Testis (tissue), 2 donors: ENCODE results near the gene GMPPB.

Experiments used
- CTCF ChIP-seq, 3 experiments: fragments of 450-650 bp in 2 of 3; fragments of 200-600 bp in 1 of 3; sonication (generic) in 1 of 3; IDR thresholded peaks; one replicate each; pipeline ENCODE4 v1.5.1; 2016 to 2019; ENCODE audit warnings: antibody characterized with exemption in 3 of 3, mild to moderate bottlenecking in 2 of 3, moderate library complexity in 1 of 3
- POLR2A ChIP-seq: fragments of 450-650 bp; IDR thresholded peaks from one replicate; pipeline ENCODE4 v1.6.1; 2017; ENCODE audit warnings: antibody characterized with exemption, mild to moderate bottlenecking, moderate library complexity

GRCh38 chr3:49675912-49676311 is 47.8 kb downstream of the GMPPB start:
- TF ChIP-seq POLR2A = no peak
- no peak for TF ChIP-seq CTCF (IDR thresholded peaks at IDR 0.05)
